Uterus (tissue), 4 donors: ENCODE measurements around the gene GLS. TPM values are rescaled to one million over a fixed set of nuclear protein-coding genes. Genes with fewer than 3 reads are reported as not detected.

ENCODE experiments used
- DNase-seq, 2 donors: peaks; one replicate each; pipeline ENCODE4 v3.0.0-alpha.2; 2019 to 2020
- H3K27ac ChIP-seq, 2 donors: fragments of 200-600 bp; sonication (generic); 1 replicate in 1 of 2; 2 replicates in 1 of 2; pipeline ENCODE4 v1.5.1; 2016 to 2018
- H3K27me3 ChIP-seq, 2 donors: fragments of 200-600 bp; sonication (generic); one replicate each; pipeline ENCODE4 v1.5.1; 2018 to 2019; ENCODE audit warnings: control low read depth in 1 of 2
- H3K36me3 ChIP-seq, 2 donors: fragments of 200-600 bp; sonication (generic); one replicate each; pipeline ENCODE4 v1.5.1; 2019; ENCODE audit warnings: control low read depth in 1 of 2
- H3K4me1 ChIP-seq, 2 donors: fragments of 200-600 bp; sonication (generic); one replicate each; pipeline ENCODE4 v1.5.1; 2018 to 2019; ENCODE audit warnings: control low read depth in 1 of 2
- H3K4me3 ChIP-seq, 2 donors: fragments of 200-600 bp; sonication (generic); 1 replicate in 1 of 2; 2 replicates in 1 of 2; pipeline ENCODE4 v1.5.1; 2018 to 2019; ENCODE audit warnings: mild to moderate bottlenecking in 1 of 2
- H3K9me3 ChIP-seq, 2 donors: fragments of 200-600 bp; sonication (generic); one replicate each; pipeline ENCODE4 v1.5.1; 2019; ENCODE audit warnings: control low read depth in 1 of 2
- CTCF ChIP-seq, 4 experiments: fragments of 200-600 bp in 2 of 4; fragments of 450-650 bp in 2 of 4; sonication (generic) in 2 of 4; IDR thresholded peaks; one replicate each; pipeline ENCODE4 v1.5.1; 2016 to 2019; ENCODE audit warnings: antibody characterized with exemption in 4 of 4, mild to moderate bottlenecking in 2 of 4, moderate library complexity in 1 of 4
- POLR2A ChIP-seq, 2 donors: fragments of 450-650 bp; IDR thresholded peaks; one replicate each; pipeline ENCODE4 v1.6.1; 2016; ENCODE audit warnings: antibody characterized with exemption in 2 of 2, mild to moderate bottlenecking in 1 of 2, moderate library complexity in 1 of 2
- intact Hi-C: fragments of 100-400 bp; cut with DNase I; formaldehyde crosslinking; loops from one replicate; pipeline ENCODE4 v1.15.1; 2023; ENCODE audit warnings: low total_unique reads
- total RNA-seq, 4 donors: library from RNA; depleted of rRNA in 3 of 4; stranded (reverse); fragments of >200 nt in 3 of 4; gene quantifications; one replicate each; pipeline versions ENCODE4 v1.1.0 to v1.2.4, GENCODE V29; 2014 to 2023
- donor health status: DM: yes; HTN: yes; CAD: no.

GLS gene
- total RNA-seq, 4 donors from 2014 or later = 89.7 to 202 (median 156) TPM

- TF ChIP-seq CTCF (IDR thresholded peaks at IDR 0.05) (no peak), POLR2A (IDR thresholded peaks at IDR 0.05) (no peak)
- Histone ChIP-seq H3K9me3 (no peaks in the 10 kb centered on the region), H3K36me3 (no peaks in the 10 kb centered on the region), H3K4me3 (peak overlapping the region in 1 of 2 donors; percentile 92), H3K4me1 (peaks cover 0 to 3% of the 10 kb centered on the region in 2 donors), H3K27ac (no peak overlapping the region), H3K27me3 (no peaks in the 10 kb centered on the region)
- DNase-seq = no peak
- intact Hi-C loops = no loop called here
Observed at GRCh38 chr2:191012346-191012745, 131.7 kb downstream of the GLS start.

GRCh38 chr2:191012845-191013681 is 132.4 kb downstream of the GLS start:
- Histone ChIP-seq H3K27me3 (no peaks in the 10 kb centered on the region), H3K36me3 (no peaks in the 10 kb centered on the region), H3K4me3 (peak overlapping the region; percentile 70 to 92), H3K27ac (peak overlapping the region; percentile 85 to 90), H3K9me3 (no peaks in the 10 kb centered on the region), H3K4me1 (peaks cover 0 to 3% of the 10 kb centered on the region in 2 donors)
- peak in 1 of 2 donors; percentile 23 for DNase-seq
- TF ChIP-seq POLR2A (IDR thresholded peaks at IDR 0.05) (no peak), CTCF (IDR thresholded peaks at IDR 0.05) (no peak)
- intact Hi-C loops = no loop called here

- no peaks in the 10 kb centered on the region for H3K36me3 ChIP-seq
- TF ChIP-seq CTCF (IDR thresholded peaks at IDR 0.05) = no peak
- TF ChIP-seq POLR2A (IDR thresholded peaks at IDR 0.05) = no peak
- intact Hi-C loops = no loop called here
Observed at GRCh38 chr2:191013682-191013931, 133.0 kb downstream of the GLS start.

GRCh38 chr2:191013932-191014652 is 133.5 kb downstream of the GLS start, which contains the start of gene STAT1:
STAT1 (minus strand) TSS chr2:191014171; CDS start chr2:191010003, 4,168 bp downstream.
- DNase-seq = peak; percentile 88 to 96
- intact Hi-C loops = no loop called here
- H3K27me3 ChIP-seq = no peaks in the 10 kb centered on the region
- no peaks in the 10 kb centered on the region for H3K9me3 ChIP-seq
- peak within 1 kb of the TSS; percentile 85 to 90 for H3K27ac ChIP-seq
- H3K4me3 ChIP-seq = peak within 1 kb of the TSS; percentile 70 to 92
- peaks cover 0 to 3% of the 10 kb centered on the region in 2 donors for H3K4me1 ChIP-seq
- TF ChIP-seq CTCF (IDR thresholded peaks at IDR 0.05) = peak in 2 of 4 experiments; percentile 4 to 49
- TF ChIP-seq POLR2A (IDR thresholded peaks at IDR 0.05) = peak; percentile 76 to 88
- H3K36me3 ChIP-seq = no peaks in the 10 kb centered on the region

More at GRCh38 chr2:191013682-191013931, 133.0 kb downstream of the GLS start:
- Histone ChIP-seq H3K4me3 (peak overlapping the region; percentile 70 to 92), H3K4me1 (peaks cover 0 to 3% of the 10 kb centered on the region in 2 donors), H3K27me3 (no peaks in the 10 kb centered on the region), H3K9me3 (no peaks in the 10 kb centered on the region), H3K27ac (peak overlapping the region; percentile 85 to 90)
- no peak for DNase-seq

- no peak for DNase-seq
- H3K9me3 ChIP-seq = no peaks in the 10 kb centered on the region
- intact Hi-C loops = no loop called here
- peaks cover 0 to 3% of the 10 kb centered on the region in 2 donors for H3K4me1 ChIP-seq
- H3K4me3 ChIP-seq = peak overlapping the region; percentile 70 to 92
- H3K36me3 ChIP-seq = no peaks in the 10 kb centered on the region
- H3K27me3 ChIP-seq = no peaks in the 10 kb centered on the region
- TF ChIP-seq CTCF (IDR thresholded peaks at IDR 0.05) (no peak), POLR2A (IDR thresholded peaks at IDR 0.05) (no peak)
- peak overlapping the region; percentile 85 to 90 for H3K27ac ChIP-seq
Observed at GRCh38 chr2:191014653-191015020, 134.0 kb downstream of the GLS start.
